ENCODE data around the gene CHAF1A. TPM values are rescaled to one million over a fixed set of nuclear protein-coding genes. Genes with fewer than 3 reads are reported as not detected.

The CHAF1A gene
- total RNA-seq, 1 donor from 2014 or later: 6.3 TPM

- Histone ChIP-seq H3K9ac (ENCODE audit: low read depth in 1 of 3, low read length in 3 of 3) (no peak overlapping the region), H3K9me3 (ENCODE audit: control insufficient read depth in 3 of 3, low read length in 3 of 3) (no peaks in the 10 kb centered on the region), H3K36me3 (ENCODE audit: control insufficient read depth in 3 of 3, insufficient read depth in 3 of 3, low read length in 3 of 3) (peaks cover 22 to 28% (median 27%) of the 10 kb centered on the region in 3 donors), H3K4me1 (ENCODE audit: control insufficient read depth in 3 of 3, insufficient read depth in 3 of 3, low read length in 3 of 3) (no peaks in the 10 kb centered on the region), H3K27me3 (ENCODE audit: control insufficient read depth in 3 of 3, insufficient read depth in 3 of 3, low read length in 3 of 3) (no peaks in the 10 kb centered on the region), H3K27ac (ENCODE audit: low read depth, low read length) (no peak overlapping the region), H3K4me3 (ENCODE audit: low read length in 3 of 3) (no peak overlapping the region)
These were observed 32.0 kb downstream of the CHAF1A start for GRCh38 chr19:4434391-4434790.

- Histone ChIP-seq H3K36me3 (ENCODE audit: control insufficient read depth in 3 of 3, insufficient read depth in 3 of 3, low read length in 3 of 3) (peaks cover 8 to 16% (median 14%) of the 10 kb centered on the region in 3 donors), H3K4me1 (ENCODE audit: control insufficient read depth in 3 of 3, insufficient read depth in 3 of 3, low read length in 3 of 3) (no peaks in the 10 kb centered on the region), H3K27ac (ENCODE audit: low read depth, low read length) (no peak overlapping the region), H3K9ac (ENCODE audit: low read depth in 1 of 3, low read length in 3 of 3) (no peak overlapping the region), H3K9me3 (ENCODE audit: control insufficient read depth in 3 of 3, low read length in 3 of 3) (no peaks in the 10 kb centered on the region), H3K4me3 (ENCODE audit: low read length in 3 of 3) (no peak overlapping the region), H3K27me3 (ENCODE audit: control insufficient read depth in 3 of 3, insufficient read depth in 3 of 3, low read length in 3 of 3) (no peaks in the 10 kb centered on the region)
These were observed 33.8 kb downstream of the CHAF1A start for GRCh38 chr19:4436231-4436630.

GRCh38 chr19:4437103-4437502 is 34.7 kb downstream of the CHAF1A start:
- no peak overlapping the region for H3K9ac ChIP-seq (ENCODE audit: low read depth in 1 of 3, low read length in 3 of 3)
- no peak overlapping the region for H3K4me3 ChIP-seq (ENCODE audit: low read length in 3 of 3)
- no peaks in the 10 kb centered on the region for H3K27me3 ChIP-seq (ENCODE audit: control insufficient read depth in 3 of 3, insufficient read depth in 3 of 3, low read length in 3 of 3)
- no peak overlapping the region for H3K27ac ChIP-seq (ENCODE audit: low read depth, low read length)
- peaks cover 8 to 13% (median 9%) of the 10 kb centered on the region in 3 donors for H3K36me3 ChIP-seq (ENCODE audit: control insufficient read depth in 3 of 3, insufficient read depth in 3 of 3, low read length in 3 of 3)
- H3K9me3 ChIP-seq (ENCODE audit: control insufficient read depth in 3 of 3, low read length in 3 of 3): no peaks in the 10 kb centered on the region
- H3K4me1 ChIP-seq (ENCODE audit: control insufficient read depth in 3 of 3, insufficient read depth in 3 of 3, low read length in 3 of 3): no peaks in the 10 kb centered on the region

- H3K9ac ChIP-seq (ENCODE audit: low read depth in 1 of 3, low read length in 3 of 3): no peak overlapping the region
- no peaks in the 10 kb centered on the region for H3K9me3 ChIP-seq (ENCODE audit: control insufficient read depth in 3 of 3, low read length in 3 of 3)
- no peaks in the 10 kb centered on the region for H3K4me1 ChIP-seq (ENCODE audit: control insufficient read depth in 3 of 3, insufficient read depth in 3 of 3, low read length in 3 of 3)
- H3K36me3 ChIP-seq (ENCODE audit: control insufficient read depth in 3 of 3, insufficient read depth in 3 of 3, low read length in 3 of 3): peaks cover 0 to 8% (median 3%) of the 10 kb centered on the region in 3 donors
- H3K27me3 ChIP-seq (ENCODE audit: control insufficient read depth in 3 of 3, insufficient read depth in 3 of 3, low read length in 3 of 3): no peaks in the 10 kb centered on the region
- H3K27ac ChIP-seq (ENCODE audit: low read depth, low read length): no peak overlapping the region
- no peak overlapping the region for H3K4me3 ChIP-seq (ENCODE audit: low read length in 3 of 3)
These were observed 36.8 kb downstream of the CHAF1A start for GRCh38 chr19:4439243-4439642.

- H3K27me3 ChIP-seq (ENCODE audit: control insufficient read depth in 3 of 3, insufficient read depth in 3 of 3, low read length in 3 of 3): no peaks in the 10 kb centered on the region
- no peak overlapping the region for H3K9ac ChIP-seq (ENCODE audit: low read depth in 1 of 3, low read length in 3 of 3)
- peaks cover 26 to 34% (median 29%) of the 10 kb centered on the region in 3 donors for H3K36me3 ChIP-seq (ENCODE audit: control insufficient read depth in 3 of 3, insufficient read depth in 3 of 3, low read length in 3 of 3)
These were observed 39.8 kb downstream of the CHAF1A start for GRCh38 chr19:4441994-4442818.

GRCh38 chr19:4442819-4443146 is 40.3 kb downstream of the CHAF1A start:
- Histone ChIP-seq H3K4me1 (ENCODE audit: control insufficient read depth in 3 of 3, insufficient read depth in 3 of 3, low read length in 3 of 3) (peaks cover 0 to 7% (median 5%) of the 10 kb centered on the region in 3 donors), H3K9me3 (ENCODE audit: control insufficient read depth in 3 of 3, low read length in 3 of 3) (no peaks in the 10 kb centered on the region), H3K36me3 (ENCODE audit: control insufficient read depth in 3 of 3, insufficient read depth in 3 of 3, low read length in 3 of 3) (peaks cover 32 to 39% (median 34%) of the 10 kb centered on the region in 3 donors), H3K4me3 (ENCODE audit: low read length in 3 of 3) (no peak overlapping the region), H3K9ac (ENCODE audit: low read depth in 1 of 3, low read length in 3 of 3) (no peak overlapping the region), H3K27me3 (ENCODE audit: control insufficient read depth in 3 of 3, insufficient read depth in 3 of 3, low read length in 3 of 3) (no peaks in the 10 kb centered on the region), H3K27ac (ENCODE audit: low read depth, low read length) (no peak overlapping the region)

More at GRCh38 chr19:4441994-4442818, 39.8 kb downstream of the CHAF1A start:
- Histone ChIP-seq H3K4me1 (ENCODE audit: control insufficient read depth in 3 of 3, insufficient read depth in 3 of 3, low read length in 3 of 3) (peaks cover 0 to 7% (median 5%) of the 10 kb centered on the region in 3 donors), H3K4me3 (ENCODE audit: low read length in 3 of 3) (no peak overlapping the region), H3K27ac (ENCODE audit: low read depth, low read length) (no peak overlapping the region), H3K9me3 (ENCODE audit: control insufficient read depth in 3 of 3, low read length in 3 of 3) (no peaks in the 10 kb centered on the region)

GRCh38 chr19:4443188-4443587 is 40.7 kb downstream of the CHAF1A start:
- peaks cover 36 to 43% (median 39%) of the 10 kb centered on the region in 3 donors for H3K36me3 ChIP-seq (ENCODE audit: control insufficient read depth in 3 of 3, insufficient read depth in 3 of 3, low read length in 3 of 3)

GRCh38 chr19:4443966-4444764 is 41.7 kb downstream of the CHAF1A start:
- H3K36me3 ChIP-seq (ENCODE audit: control insufficient read depth in 3 of 3, insufficient read depth in 3 of 3, low read length in 3 of 3): peaks cover 44 to 46% (median 45%) of the 10 kb centered on the region in 3 donors
- H3K9ac ChIP-seq (ENCODE audit: low read depth in 1 of 3, low read length in 3 of 3): no peak overlapping the region
- H3K27me3 ChIP-seq (ENCODE audit: control insufficient read depth in 3 of 3, insufficient read depth in 3 of 3, low read length in 3 of 3): no peaks in the 10 kb centered on the region
- H3K4me3 ChIP-seq (ENCODE audit: low read length in 3 of 3): no peak overlapping the region
- H3K27ac ChIP-seq (ENCODE audit: low read depth, low read length): no peak overlapping the region
- no peaks in the 10 kb centered on the region for H3K9me3 ChIP-seq (ENCODE audit: control insufficient read depth in 3 of 3, low read length in 3 of 3)
- H3K4me1 ChIP-seq (ENCODE audit: control insufficient read depth in 3 of 3, insufficient read depth in 3 of 3, low read length in 3 of 3): peaks cover 6 to 17% (median 17%) of the 10 kb centered on the region in 3 donors

More at GRCh38 chr19:4443188-4443587, 40.7 kb downstream of the CHAF1A start:
- Histone ChIP-seq H3K4me1 (ENCODE audit: control insufficient read depth in 3 of 3, insufficient read depth in 3 of 3, low read length in 3 of 3) (peaks cover 0 to 9% (median 7%) of the 10 kb centered on the region in 3 donors), H3K9me3 (ENCODE audit: control insufficient read depth in 3 of 3, low read length in 3 of 3) (no peaks in the 10 kb centered on the region), H3K4me3 (ENCODE audit: low read length in 3 of 3) (no peak overlapping the region), H3K9ac (ENCODE audit: low read depth in 1 of 3, low read length in 3 of 3) (no peak overlapping the region), H3K27ac (ENCODE audit: low read depth, low read length) (no peak overlapping the region), H3K27me3 (ENCODE audit: control insufficient read depth in 3 of 3, insufficient read depth in 3 of 3, low read length in 3 of 3) (no peaks in the 10 kb centered on the region)

GRCh38 chr19:4444765-4445741 is 42.6 kb downstream of the CHAF1A start:
- Histone ChIP-seq H3K4me1 (ENCODE audit: control insufficient read depth in 3 of 3, insufficient read depth in 3 of 3, low read length in 3 of 3) (peaks cover 12 to 23% (median 17%) of the 10 kb centered on the region in 3 donors), H3K36me3 (ENCODE audit: control insufficient read depth in 3 of 3, insufficient read depth in 3 of 3, low read length in 3 of 3) (peaks cover 45 to 48% (median 46%) of the 10 kb centered on the region in 3 donors), H3K4me3 (ENCODE audit: low read length in 3 of 3) (no peak overlapping the region), H3K27me3 (ENCODE audit: control insufficient read depth in 3 of 3, insufficient read depth in 3 of 3, low read length in 3 of 3) (no peaks in the 10 kb centered on the region), H3K9ac (ENCODE audit: low read depth in 1 of 3, low read length in 3 of 3) (peak overlapping the region in 1 of 3 donors; percentile 40), H3K27ac (ENCODE audit: low read depth, low read length) (no peak overlapping the region), H3K9me3 (ENCODE audit: control insufficient read depth in 3 of 3, low read length in 3 of 3) (no peaks in the 10 kb centered on the region)
